SK-N-SH (cell line): ENCODE results near the gene SPTLC2.

Source experiments
- CTCF ChIP-seq: fragments of 200-600 bp; sonication (generic); IDR thresholded peaks from 2 replicates; pipeline ENCODE4 v1.6.1; 2017; ENCODE audit warnings: antibody characterized with exemption, mild to moderate bottlenecking, moderate library complexity
- EP300 ChIP-seq, 2 experiments: IDR thresholded peaks; 2 replicates each; pipeline versions ENCODE4 v1.4.0 to v1.6.1; 2012; ENCODE audit warnings: borderline replicate concordance in 1 of 2, low read depth in 1 of 2, low read length in 1 of 2
- GABPA ChIP-seq: IDR thresholded peaks from 2 replicates; pipeline ENCODE4 v1.4.0; 2012; ENCODE audit warnings: low read depth, mild to moderate bottlenecking
- JUND ChIP-seq: IDR thresholded peaks from 2 replicates; pipeline ENCODE4 v1.4.0; 2012
- MAX ChIP-seq: IDR thresholded peaks from 2 replicates; pipeline ENCODE4 v1.4.0; 2012; ENCODE audit warnings: low read depth
- MEF2A ChIP-seq: IDR thresholded peaks from 2 replicates; pipeline ENCODE4 v1.4.0; 2012; ENCODE audit warnings: low read depth, borderline replicate concordance
- NFIC ChIP-seq: IDR thresholded peaks from 2 replicates; pipeline ENCODE4 v1.4.0; 2012; ENCODE audit warnings: borderline replicate concordance
- NRF1 ChIP-seq: IDR thresholded peaks from 2 replicates; pipeline ENCODE4 v1.6.1; 2012; ENCODE audit warnings: low read depth, mild to moderate bottlenecking, low read length
- POLR2AphosphoS5 ChIP-seq: IDR thresholded peaks from 2 replicates; pipeline ENCODE4 v1.6.1; 2012; ENCODE audit warnings: low read depth, low read length
- RAD21 ChIP-seq: IDR thresholded peaks from 2 replicates; pipeline ENCODE4 v1.6.1; 2012; ENCODE audit warnings: mild to moderate bottlenecking, low read length
- REST ChIP-seq: IDR thresholded peaks from 2 replicates; pipeline ENCODE4 v1.6.1; 2012; ENCODE audit warnings: mild to moderate bottlenecking, low read depth, low read length, moderate library complexity
- SIN3A ChIP-seq: IDR thresholded peaks from 2 replicates; pipeline ENCODE4 v1.6.1; 2012; ENCODE audit warnings: low read depth, mild to moderate bottlenecking, low read length, moderate library complexity, borderline replicate concordance
- TCF12 ChIP-seq: IDR thresholded peaks from 2 replicates; pipeline ENCODE4 v1.4.0; 2012
- ZBTB33 ChIP-seq: IDR thresholded peaks from 2 replicates; pipeline ENCODE4 v1.4.0; 2012; ENCODE audit warnings: low read depth, borderline replicate concordance

GRCh38 chr14:77529213-77529612 is 87.2 kb downstream of the SPTLC2 start:
- TF ChIP-seq GABPA (no peak), REST (no peak), EP300 (IDR thresholded peaks at IDR 0.05; ENCODE audit: borderline replicate concordance in 1 of 2, low read depth in 1 of 2, low read length in 1 of 2) (no peak), CTCF (no peak), MAX (no peak), POLR2AphosphoS5 (no peak), TCF12 (no peak), ZBTB33 (no peak), RAD21 (no peak), SIN3A (no peak), JUND (no peak), MEF2A (no peak), NRF1 (no peak), NFIC (no peak)
